ENCODE data around the gene RNU5D-1.
A peak's percentile ranks its signal among the peaks of the same experiment; 100 is the strongest.
"Not testable (repeated sequence)": the region's sequence is repeated elsewhere in the genome, so short reads cannot be mapped to it uniquely, and the experiment has no call there.

Gene RNU5D-1

DNA sequence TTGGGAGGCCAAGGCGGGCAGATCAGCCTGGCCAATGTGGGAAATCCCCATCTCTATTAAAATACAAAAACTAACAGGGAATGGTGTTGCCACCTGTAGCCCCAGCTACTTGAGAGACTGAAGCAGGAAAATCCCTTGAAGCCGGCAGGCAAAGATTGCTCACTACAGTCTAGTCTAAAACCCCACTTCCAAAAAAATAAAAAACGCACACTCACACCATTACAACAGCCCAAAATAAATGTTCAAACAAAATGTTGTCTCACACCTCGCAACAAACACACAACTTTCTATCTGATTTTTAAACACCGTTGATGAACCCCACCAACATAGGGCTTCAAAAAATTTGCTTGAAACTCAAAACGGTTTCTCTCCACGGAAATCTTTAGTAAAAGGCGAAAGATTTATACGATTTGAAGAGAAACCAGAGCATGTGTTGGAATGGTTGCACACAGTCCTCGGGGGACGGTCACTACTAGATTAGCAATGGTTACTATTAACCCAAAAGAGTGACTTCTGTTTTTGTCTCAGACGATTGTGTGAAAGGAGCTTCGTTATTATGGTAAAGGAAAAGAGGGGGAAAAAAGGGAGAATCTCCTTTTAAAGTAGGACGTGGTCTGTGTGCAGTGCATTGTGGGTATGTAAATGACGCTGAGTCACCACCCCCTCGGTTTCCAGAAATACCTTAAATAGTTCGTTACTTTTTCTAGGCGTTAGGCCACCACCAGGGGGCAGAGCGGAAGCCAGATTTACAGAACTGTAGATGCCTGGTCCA is at the start of gene RNU5D-1:
RNU5D-1 (minus strand) TSS at position 430 of the 772 bp plus-strand sequence.
- FAIRE-seq (no peak), DNase-seq (ENCODE audit: low spot score) (peak; percentile 88)

DNA sequence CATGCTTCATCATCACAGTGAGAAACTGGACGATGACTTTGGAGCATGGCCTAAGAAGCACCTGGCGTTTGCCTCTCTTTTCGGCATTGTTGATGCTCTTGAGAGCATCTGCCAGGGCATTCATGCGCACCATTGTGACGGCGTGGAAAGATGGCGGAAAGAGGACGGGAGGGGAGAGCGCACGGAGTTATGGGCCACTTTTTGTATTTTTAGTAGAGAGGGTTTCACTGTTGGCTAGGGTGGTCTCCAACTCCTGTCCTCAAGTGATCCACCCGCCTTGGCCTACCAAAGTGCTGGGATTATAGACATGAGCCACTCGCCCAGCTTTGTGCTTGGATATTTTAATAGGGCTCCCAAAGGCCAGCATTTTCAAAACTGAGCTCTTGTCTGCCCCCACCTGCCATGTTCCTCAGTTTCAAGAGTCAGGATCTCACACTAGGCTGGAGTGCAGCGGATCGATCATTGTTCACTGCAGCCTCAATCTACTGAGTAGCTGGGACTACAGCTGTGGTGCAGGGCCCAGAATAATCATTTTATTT is 49.7 kb upstream of the RNU5D-1 start:
- FAIRE-seq (no peak), DNase-seq (ENCODE audit: low spot score) (no peak)

DNA sequence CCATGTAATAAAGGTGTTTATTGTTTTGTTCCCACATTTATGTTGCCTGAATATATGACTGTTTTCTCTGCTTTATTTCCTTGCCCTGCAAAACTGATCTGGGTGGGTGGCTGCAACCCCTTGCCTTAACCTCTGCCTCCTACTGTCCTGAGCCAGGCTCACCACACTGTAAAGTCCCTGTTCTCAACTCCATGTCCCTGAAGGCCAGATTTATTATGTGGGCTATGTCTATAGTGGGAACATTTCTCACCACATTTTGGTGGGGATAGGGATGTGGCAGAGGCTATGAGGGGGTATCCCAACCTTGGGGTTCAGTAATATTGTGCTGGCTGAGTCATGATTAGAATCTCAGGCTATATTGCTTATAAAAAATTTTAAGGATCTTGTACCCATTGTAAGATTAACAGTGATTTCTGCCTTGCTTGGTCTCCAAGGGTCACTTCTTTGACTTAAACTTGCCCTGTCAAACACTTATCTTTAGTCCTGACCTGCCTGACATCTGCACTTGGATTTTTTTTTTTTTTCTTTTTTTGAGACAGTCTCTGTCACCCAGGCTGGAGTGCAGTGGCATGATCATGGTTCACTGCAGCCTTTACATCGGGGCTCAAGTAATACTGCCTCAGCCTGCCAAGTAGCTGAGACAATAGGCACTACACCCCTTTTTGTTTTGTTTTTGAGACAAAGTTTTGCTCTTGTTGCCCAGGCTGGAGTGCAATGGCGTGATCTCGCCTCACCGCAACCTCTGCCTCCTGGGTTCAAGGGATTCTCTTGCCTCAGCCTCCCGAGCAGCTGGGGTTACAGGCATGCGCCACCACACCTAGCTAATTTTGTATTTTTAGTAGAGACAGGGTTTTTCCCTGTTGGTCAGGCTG is 48.0 kb upstream of the RNU5D-1 start:
- no peak for DNase-seq (ENCODE audit: low spot score)
- FAIRE-seq: no peak

DNA sequence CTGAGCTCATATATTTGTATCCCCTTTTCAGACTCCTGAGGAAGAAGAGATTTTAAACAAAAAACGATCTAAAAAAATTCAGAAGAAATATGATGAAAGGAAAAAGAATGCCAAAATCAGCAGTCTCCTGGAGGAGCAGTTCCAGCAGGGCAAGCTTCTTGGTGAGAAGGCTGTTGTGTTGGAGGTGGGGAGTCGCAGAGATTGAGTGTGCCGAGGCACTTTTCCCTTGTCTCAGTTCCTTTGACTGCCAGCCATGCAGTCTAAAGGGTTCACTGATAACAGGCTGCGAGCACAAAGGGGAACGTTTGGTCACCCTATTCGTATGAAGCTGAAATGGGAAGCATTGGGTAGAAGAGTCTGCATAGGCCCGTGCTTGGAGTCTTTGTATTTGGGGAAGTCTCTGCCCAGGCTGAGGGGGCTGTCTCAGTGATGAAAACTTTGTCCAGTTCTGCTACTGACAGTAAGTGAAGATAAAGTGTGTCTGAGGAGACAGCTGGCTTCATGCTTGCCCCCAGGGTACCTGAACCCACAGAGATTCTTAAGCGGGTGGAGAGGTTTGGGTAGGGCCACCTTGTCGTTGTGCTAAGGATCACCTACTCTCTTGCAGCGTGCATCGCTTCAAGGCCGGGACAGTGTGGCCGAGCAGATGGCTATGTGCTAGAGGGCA is 47.1 kb upstream of the RNU5D-1 start:
- no peak for FAIRE-seq
- DNase-seq (ENCODE audit: low spot score): no peak

DNA sequence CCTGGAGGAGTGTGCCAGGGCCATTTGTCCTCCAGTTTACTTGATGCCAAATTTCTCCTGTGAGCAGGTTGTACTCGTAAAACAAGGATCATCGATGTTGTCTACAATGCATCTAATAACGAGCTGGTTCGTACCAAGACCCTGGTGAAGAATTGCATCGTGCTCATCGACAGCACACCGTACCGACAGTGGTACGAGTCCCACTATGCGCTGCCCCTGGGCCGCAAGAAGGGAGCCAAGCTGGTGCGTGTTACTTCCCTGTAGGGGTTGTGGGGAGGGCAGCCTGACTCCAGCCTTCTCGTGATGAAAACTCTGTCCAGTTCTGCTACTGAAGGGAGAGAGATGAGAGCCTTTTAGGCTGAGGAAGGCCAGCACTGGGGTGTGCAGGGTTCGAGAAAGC is 46.6 kb upstream of the RNU5D-1 start:
- no peak for FAIRE-seq
- DNase-seq (ENCODE audit: low spot score): no peak

DNA sequence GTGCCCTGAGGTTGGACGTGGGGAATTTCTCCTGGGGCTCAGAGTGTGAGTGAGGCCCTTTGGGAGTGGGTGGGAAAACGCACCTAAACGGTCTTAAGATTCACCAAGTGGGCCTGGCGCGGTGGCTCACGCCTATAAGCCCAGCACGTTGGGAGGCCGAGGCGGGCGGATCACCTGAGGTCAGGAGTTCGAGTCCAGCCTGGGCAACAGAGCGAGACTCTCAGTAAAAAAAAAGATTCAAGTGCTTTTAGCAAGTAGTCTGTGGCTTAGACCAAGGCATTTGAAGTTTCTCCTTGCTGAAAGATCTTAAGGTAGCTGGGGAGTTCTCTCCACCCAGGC is 45.7 kb upstream of the RNU5D-1 start:
- FAIRE-seq: no peak

DNA sequence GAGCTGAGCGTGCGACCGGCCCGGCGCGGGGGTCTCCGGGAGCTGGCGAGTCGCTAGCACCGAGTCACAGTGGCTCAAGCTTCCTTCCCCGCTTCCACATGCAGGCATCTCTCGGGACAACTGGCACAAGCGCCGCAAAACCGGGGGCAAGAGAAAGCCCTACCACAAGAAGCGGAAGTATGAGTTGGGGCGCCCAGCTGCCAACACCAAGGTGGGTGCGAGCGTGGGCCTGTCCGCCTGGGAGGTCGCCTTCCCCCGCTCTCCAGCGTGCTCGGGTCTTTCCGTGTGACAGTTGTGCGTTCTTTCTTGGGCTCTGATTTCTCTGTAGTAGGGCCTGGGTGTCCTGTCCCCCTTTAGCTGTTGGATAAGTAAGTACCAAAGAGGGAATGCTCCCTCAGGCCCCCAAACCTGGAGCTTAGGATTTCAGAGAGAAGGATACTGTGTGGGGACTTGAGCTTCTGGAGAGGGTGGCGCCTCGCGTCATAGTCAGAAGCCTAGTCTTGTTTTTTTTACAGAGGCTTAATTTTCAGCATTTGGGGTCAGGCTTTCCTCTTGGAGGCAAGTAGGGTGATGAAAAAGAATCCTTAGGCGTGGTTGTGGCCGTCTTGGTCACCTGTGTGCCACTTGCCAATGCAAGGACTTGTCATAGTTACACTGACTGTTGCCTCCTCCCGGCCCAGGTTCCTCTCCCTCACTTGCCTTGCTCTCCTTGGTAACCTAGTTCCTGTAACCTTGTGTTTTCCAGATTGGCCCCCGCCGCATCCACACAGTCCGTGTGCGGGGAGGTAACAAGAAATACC is 45.2 kb upstream of the RNU5D-1 start:
- no peak for DNase-seq (ENCODE audit: low spot score)
- FAIRE-seq: no peak

More for the DNA sequence above, 45.7 kb upstream of the RNU5D-1 start:
- DNase-seq (ENCODE audit: low spot score): no peak

DNA sequence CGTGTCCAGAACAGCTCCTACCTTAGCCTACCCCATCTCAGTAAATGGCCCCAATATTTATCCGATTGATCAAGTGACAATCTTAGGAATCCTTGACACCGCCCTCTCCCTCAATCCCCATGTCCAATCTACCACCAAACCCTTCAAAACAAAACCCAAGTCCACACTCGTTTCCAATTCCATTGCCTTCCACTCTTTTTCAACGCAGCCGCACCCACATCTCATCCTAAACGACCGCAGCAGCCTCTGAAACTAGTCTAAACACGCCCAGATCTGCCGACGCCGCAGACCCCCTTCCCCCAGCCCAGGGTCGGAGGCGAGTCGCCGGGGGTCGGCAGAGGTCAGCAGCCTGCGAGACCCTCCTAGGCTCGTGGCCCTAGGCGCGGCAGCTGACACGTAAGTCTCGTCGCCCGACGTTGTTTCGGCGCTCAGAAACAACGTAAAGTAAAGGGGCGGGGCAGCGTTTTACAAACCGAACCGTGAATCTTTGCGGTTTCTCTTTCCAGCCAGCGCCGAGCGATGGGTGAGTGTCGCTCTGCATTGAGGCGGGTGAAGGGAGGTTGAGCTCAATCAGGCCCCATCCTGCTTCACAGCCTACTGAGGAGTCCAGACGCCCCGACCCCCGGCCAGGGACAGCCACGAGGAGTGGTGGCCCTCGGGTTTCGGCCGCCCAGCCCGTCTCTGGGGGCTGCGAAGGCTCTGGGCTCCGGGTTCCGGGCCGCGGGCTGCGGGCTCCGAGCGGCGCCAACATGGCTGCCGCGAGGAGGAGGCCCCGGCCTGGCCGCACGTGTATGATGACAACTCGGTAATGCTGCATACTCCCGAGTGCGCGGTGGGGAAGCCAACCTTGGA is 44.3 kb upstream of the RNU5D-1 start, which contains the start of gene RPS8:
RPS8 (plus strand) TSS at position 463 of the 852 bp plus-strand sequence; CDS start at position 520, 57 bp downstream.
- FAIRE-seq: peak; percentile 9
- peak; percentile 93 for DNase-seq (ENCODE audit: low spot score)

DNA sequence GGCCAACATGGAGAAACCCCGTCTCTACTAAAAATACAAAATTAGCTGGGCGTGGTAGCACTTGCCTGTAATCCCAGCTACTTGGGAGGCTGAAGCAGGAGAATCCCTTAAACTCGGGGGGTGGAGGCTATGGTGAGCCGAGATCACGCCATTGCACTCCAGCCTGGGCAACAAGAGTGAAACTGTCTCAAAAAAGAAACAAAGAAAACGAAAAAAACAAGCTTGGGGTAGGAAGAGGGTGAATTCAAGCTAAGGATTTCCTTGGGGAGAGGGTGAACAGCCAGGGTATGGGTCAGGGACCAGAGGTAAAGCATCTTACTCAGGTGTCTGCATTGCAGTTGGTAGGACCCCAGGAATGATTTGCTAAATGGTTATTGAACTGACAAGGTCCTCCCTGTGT is 35.5 kb upstream of the RNU5D-1 start:
- DNase-seq (ENCODE audit: low spot score); FAIRE-seq: not testable (repeated sequence)

DNA sequence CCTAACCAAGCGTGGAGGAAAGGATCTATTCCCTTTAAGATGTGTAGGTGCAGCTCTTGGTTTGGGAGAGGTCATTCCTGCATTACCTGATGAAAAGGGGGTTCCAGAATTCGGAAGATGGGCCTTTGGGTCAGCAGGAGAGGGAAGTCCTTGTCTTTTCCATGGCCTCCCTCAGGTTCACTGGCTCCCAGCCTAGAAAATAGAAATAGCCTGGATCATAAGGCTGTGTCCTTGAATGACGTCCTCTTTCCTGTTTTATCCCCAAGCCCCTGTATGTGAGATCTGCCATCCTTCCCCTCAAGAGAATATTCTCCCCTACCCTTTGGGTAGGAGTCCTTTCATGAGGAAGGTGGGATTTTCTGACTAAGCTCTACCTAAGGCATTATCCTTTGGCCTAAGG is 29.9 kb upstream of the RNU5D-1 start:
- FAIRE-seq (no peak), DNase-seq (ENCODE audit: low spot score) (no peak)

DNA sequence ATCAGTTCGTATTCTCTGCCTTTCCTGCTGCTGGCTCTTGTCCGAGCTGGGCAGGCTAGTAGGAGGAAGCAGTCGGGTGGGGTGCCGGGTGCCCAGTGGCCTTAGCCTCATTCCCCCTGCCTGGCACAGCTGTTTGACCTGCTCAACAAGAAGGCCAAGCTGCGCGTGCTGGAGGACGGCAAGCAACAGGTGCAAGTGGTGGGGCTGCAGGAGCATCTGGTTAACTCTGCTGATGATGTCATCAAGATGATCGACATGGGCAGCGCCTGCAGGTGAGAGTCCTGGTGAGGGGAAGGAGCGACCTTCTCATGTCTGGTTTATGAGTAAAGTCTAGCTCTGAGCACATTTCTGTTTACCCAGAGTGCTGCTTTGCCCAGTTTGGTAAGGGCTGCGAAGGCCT is 28.1 kb upstream of the RNU5D-1 start:
- no peak for FAIRE-seq
- DNase-seq (ENCODE audit: low spot score): no peak

DNA sequence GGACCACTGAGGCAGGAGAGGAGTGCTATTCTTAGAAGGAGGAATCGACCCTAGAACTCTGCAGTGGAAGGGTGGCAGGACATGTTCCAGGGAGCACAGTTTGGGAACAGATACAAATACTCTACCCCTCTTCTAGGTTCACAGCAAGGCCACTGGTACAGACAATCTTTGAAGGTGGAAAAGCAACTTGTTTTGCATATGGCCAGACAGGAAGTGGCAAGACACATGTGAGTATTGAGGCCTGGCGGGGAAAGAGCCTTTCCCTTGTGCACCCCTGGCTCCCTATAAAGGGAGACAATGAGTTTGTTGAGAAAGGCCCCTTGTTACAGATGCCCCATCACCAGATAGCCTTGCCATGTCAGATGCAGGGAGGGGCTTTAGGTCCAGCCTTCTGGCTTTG is 26.4 kb upstream of the RNU5D-1 start:
- FAIRE-seq (no peak), DNase-seq (ENCODE audit: low spot score) (no peak)

DNA sequence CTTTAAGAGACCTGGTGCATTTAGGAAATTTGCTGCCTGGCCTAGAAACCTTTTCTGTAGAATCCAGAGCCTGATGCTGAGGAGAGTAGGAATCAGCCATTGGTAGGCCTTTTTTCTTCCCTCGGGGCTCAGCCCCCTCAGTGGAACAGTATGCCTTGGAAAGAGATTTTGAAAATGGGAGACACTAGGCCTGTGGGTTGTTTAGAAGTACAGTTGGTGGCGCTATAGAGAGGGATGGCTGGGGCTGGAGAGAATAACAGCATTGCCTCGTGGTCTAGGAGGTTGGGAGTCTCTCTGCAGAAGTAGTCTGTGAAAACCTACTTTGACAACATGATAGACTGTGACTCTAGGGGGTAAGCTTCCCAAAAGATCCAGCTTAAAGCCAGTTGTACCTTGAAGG is 16.9 kb upstream of the RNU5D-1 start:
- DNase-seq (ENCODE audit: low spot score) (no peak), FAIRE-seq (no peak)

DNA sequence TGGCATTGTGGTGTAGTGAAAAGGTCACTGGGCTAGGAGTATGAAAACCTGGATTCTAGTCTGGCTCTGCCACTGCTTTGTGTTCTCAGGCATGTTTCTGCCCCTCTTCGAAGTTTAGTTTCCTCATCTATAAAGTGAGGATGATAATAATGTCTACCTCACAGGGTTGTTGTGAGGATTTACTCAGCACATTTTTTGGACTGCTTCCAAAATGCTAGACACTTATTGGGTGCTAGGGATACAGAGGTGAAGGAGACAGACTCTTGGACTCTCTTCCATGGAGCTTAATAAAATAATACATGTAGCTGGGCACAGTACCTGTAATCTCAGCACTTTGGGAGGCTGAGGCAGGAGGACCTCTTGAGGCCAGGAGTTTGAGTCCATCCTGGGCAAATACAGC is 12.2 kb upstream of the RNU5D-1 start:
- FAIRE-seq (no peak), DNase-seq (ENCODE audit: low spot score) (no peak)

DNA sequence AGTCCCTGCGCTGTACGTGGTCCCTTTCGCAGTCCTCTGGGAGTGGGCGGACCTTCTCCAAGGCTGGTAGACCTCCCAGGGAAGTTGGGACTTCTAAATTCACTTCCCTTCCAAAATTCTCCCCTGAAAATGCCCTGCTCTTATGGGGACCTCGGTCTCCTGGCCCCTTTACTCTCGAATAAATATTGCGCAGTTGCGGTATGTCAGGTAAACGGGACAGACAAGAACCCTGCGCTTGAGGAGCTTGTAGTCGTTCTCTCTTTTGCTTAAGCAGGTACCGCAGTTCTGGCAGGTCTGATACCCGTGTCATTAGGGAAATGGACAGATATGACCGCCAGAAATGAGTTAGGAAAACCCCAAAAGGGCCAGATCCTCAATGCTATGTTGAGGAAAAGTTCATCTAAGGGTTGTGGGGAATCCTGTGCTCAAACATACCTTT is 9.2 kb upstream of the RNU5D-1 start:
- DNase-seq (ENCODE audit: low spot score): no peak

DNA sequence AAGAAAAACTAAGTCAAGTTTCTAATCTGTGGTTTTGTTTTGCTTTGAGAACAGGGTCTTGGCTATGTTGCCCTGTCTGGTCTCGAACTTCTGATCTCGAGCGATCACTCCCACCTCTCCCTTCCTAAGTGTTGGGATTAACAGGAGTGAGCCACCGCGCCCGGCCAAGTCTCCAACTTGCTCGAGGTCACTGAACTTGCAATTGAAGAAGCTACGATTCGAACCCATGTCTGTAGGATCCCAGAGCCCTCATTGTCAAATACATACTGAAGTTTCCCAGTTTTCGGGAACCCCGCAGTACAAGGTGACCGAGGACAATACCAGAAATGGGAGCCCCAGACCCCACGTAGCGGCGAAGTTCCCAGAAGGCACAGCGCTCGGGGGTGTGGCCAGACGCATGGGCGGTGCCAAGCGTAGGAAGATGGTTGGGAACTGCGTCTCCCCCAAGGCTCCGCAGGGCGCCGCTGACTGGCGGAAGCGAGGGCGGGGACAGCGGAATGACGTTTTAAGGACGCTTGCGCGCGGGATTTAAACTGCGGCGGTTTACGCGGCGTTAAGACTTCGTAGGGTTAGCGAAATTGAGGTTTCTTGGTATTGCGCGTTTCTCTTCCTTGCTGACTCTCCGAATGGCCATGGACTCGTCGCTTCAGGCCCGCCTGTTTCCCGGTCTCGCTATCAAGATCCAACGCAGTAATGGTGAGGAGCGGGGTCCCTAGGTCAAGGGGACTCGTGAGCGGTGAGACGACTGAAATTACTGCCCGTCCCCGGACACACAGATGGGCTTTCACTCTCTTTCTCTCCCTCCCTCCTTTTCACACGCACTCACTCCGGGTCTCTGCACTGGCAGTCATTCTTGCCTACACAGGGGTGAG is 8.6 kb upstream of the RNU5D-1 start, which contains the start of gene KIF2C:
KIF2C (plus strand) TSS at position 531 of the 872 bp plus-strand sequence; CDS start at position 627, 96 bp downstream.
- peak; percentile 20 for FAIRE-seq

More for the DNA sequence above, 9.2 kb upstream of the RNU5D-1 start:
- FAIRE-seq: no peak

DNA sequence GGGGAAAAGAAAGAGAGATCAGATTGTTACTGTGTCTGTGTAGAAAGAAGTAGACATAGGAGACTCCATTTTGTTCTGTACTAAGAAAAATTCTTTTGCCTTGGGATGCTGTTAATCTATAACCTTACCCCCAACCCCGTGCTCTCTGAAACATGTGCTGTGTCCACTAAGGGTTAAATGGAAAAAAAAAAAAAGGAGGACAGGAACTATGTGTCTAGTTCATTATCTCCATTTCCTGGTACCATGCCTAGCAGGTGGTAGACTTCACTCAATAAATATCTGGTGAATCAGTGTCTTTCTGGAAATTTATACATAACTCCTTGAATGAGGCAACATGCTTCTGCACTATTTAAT is 8.0 kb upstream of the RNU5D-1 start:
- DNase-seq (ENCODE audit: low spot score); FAIRE-seq: not testable (repeated sequence)

More for the DNA sequence above, 8.6 kb upstream of the RNU5D-1 start, which contains the start of gene KIF2C:
- peak; percentile 100 for DNase-seq (ENCODE audit: low spot score)

DNA sequence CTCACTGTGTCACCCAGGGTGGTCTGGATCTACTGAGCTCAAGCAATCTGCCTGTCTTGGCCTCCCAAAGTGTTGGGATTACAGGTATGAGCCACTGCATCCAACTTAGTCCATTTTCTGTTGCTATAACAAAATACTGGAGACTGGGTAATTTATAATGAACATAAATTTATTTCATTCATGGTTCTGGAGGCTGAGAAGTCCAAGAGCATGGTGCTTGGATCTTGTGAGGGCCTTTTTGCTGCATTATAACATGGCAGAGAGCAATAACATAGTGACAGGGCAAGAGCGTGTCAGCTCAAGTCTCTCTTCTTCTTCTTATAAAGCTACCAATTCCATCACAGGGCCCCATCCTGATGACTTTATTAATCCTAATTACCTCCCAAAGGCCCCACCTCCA is 5.0 kb upstream of the RNU5D-1 start:
- FAIRE-seq (no peak), DNase-seq (ENCODE audit: low spot score) (no peak)

DNA sequence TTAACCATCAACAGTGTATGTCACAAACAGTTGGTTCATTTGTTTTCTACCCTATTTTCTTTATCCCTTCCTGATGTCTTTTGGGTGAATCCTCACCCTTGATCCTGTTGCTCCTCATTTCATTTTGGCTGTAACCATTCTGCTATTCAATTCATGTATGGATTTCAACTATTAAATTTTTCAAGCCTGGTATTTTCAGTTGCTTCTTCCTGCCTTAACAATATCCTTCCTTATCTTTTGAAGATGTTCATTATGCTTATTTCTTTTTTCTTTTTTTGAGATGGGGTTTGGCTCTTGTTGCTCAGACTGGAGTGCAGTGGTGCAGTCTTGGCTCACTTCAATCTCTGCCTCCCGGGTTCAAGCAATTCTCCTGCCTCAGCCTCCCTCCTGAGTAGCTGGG is 2.8 kb upstream of the RNU5D-1 start:
- DNase-seq (ENCODE audit: low spot score): no peak
- FAIRE-seq: no peak
